Iris pigment epithelial cell (primary cell): ENCODE measurements around the gene ZNF319.

Experiments
- DNase-seq: peaks from one replicate; pipeline ENCODE4 v3.0.0-alpha.2; 2011; ENCODE audit warnings: low read depth

ZNF319 gene

DNA sequence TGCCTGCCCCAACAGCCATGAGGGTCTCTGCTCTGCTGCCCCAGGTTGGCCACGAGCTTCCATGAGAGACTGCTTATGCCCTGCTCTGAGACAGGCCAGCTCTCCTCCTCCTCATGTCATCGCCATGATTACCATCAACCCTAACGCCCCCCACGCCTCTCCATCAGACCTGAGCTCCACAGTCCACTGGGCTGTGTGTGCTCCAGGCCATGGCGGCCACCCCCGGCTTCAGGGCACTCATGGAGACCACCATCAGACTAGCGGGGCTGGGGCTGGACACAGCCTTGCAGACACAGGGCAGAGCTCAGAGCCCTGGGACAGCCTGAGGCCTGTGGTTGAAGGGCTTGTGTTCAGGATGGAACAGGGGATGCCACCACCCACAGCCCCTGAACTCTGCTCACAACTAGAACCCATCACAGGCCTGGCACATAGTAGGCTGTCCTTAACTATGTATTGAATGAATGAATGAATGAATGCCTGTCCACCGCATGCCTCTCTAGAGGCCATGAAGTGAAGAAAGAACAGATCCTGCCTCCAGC lies 44.1 kb downstream of the ZNF319 start:
- DNase-seq: no peak

DNA sequence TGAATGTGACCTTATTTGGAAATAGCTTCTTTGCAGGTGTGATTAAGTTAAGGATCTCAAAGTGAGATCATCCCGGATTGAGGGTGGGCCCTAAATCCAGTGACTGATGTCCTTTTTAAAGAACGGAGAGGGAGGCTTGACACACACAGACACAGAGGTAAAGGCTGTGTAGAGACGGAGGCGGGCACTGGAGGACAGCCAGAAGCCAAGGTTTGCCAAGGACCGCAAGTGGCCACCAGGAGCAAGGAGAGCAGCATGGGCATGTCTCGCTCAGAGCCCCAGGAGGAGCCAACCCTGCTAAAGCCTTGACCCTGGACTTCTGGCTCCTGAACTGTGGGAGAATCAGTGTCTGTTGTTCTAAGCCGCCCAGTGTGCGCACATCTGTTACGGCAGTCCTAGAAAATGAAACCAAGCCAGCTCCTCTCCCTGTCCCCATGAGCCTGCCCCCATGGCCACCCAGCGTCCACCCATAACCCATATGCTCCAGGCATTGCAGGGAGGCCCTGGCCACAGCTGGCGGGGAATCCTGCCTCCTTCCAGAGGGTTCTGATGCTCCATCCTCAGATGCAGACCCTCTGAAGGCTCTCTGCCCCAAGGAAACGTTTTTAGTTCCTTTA lies 44.8 kb downstream of the ZNF319 start:
- no peak for DNase-seq

DNA sequence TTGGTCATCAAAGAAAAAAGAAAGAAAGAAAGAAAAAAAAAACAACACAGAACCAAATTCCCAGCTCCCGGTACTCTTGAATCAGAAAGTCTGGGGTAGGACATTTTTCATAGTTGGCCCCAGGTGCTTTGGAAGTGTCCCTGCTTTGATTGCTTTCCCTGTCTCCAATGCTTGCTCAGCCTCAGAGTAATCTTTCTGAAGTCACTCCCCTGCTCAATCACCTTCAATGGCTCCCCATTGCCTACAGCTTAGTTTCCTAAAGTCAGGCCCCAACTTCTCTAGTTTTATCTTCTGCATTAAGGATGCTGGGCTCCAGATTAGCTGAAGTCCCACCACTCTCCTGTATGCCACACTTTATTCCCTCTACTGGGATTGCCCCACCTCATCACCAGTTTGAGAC lies 46.6 kb downstream of the ZNF319 start:
- no peak for DNase-seq

DNA sequence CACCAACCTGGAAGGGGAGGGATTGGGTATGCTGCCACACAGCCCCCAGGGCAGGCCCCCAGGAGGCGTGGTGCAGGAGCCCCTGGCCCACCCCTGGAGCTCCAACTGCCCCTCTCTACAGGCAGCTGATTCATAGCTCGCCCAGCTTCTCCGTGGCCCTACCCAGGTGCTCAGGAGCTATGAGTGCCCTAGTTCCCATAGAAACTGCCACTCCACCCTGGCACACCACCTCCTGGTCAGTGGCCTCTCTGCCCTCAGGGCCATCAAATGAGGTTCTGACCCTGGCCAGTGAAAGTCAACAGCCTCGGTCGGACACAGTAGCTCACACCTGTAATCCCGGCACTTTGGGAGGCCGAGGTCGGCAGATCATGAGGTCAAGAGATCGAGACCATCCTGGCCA lies 47.6 kb downstream of the ZNF319 start:
- DNase-seq: no peak

DNA sequence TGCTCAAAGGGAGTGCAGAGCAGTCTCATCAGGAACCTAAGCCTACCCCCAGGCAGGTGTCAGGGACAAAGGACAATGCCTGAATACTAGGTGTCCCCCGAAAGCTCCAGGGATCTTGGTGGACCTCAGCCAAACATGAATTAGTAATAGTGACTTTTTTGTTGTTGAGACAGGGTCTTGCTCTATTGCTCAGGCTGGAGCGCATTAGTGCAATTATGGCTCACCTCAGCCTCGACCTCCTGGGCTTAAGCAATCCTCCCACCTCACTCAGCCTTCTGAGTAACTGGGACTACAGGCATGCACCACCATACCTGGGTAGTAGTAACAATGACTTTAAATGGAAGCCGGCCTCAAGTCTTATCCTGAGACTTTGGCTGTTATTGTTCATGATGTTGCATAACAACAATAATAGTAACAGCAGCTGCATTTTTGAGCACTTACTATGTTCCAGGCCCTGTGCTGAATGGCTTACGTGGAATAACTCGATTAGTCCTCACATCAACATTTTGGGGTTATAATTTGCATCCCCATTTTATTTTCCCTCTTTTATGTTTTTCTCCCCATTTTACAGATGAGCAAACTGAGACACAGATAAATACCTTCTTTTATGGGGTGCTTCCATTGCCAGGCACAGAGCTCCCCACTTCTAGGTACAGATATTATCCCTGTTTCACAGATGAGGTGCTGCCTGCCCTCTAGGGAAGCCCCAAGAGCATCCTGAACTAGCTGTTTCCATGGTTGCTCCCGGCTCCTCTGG lies 49.1 kb downstream of the ZNF319 start:
- no peak for DNase-seq

DNA sequence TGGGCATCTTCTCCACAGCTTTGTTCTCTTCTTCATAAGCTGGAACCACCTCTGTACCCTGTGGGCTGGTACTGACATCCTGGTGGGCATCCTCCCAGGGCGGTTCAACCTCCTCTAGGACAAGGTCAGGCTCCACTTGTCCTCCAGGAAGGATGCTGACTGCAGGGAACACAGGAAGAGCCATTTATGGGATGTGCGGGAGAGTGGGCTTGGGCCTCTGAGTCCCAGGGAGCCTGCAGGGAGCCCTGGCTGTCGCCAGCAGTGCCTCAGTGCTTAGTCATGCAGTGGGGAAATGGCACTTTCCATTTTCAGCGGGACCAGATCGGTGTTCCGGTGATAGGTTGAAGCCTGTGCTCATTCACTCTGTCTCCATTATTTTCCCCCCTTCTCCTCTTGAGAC lies 50.1 kb downstream of the ZNF319 start:
- DNase-seq: no peak

DNA sequence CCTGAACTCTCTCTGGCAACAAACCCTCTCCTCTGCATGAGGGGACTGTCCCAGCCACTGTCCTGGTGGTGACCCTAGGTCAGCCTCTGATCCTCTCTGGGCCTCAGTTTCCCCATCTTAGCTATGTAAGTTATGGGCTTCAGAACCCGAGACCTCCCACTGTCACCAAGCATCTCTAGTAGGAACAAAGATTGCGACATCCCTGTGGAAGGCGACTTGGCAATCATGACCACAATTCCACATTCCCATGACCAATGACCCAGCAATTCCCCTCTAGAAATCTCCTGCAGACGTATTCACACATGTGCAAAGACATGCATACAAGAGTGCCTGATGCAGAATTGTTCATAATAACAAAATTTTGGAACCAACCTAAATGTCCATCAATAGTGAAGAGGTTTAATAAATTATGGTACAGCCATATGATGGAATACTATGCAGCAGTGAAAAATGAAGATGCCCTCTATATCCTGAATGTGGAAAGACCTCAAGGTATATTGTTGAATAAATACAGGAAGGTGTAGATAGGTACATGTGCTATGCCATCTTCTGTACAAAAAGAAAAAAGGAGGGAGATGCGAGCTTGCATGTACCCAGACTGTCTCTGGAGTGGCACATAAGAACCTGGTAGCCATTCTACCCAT lies 50.8 kb downstream of the ZNF319 start:
- DNase-seq: no peak

DNA sequence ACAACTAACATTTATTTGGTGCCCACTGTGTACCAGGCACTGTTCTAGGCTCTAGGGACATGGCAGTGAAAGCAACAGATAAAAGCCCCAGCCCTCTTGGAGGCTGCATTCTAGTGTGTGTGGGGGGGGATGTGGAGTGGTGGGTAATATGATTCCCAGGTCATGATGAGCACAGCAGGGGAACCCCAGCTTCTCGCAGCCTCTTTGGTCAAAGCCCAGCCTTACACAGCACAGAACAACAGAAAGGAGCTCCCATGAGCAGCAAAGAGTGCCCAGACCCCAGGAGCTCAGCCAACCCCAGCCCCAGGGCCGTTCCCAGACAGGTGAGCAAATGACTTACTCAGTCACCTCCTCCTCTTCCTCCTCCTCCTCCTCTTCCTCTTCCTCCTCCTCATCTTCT lies 51.5 kb downstream of the ZNF319 start:
- DNase-seq: no peak

DNA sequence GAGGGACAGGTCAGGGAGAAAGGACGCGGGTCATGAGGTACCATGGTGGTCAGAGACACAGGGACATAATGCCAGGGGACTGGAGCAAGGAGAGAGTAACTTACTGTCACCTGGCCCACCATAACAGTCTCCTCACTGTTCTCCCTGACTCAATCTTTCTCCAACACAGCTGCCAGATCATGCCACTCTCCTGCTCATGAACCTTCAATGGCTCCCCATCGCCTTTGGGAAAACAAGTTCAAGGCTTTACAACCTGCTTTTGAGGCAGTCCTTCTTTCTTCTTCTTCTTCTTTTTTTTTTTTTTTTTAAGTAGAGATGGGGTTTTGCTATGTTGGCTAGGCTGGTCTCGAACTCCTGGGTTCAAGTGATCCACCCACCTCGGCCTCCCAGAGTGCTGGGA lies 52.4 kb downstream of the ZNF319 start:
- DNase-seq: no peak

DNA sequence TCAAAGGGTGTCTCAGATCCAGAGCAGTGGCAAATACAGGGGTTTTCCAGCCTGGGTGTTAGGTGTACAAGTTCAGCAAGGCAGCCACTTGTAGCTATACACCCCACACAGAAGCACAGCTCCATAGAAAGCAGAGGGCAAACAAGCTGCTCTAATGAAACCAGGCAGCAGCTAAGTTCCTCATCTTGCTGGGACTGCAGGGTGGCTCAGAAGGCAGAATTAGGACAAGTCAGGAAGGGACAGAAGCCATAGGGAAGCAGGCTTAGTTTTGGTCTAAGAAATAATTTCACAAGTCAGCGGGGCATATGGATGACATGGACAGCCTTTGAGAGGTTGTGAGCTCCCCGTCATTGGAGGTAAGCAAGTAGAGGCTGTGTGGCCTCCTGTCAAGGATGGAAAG lies 53.2 kb downstream of the ZNF319 start:
- no peak for DNase-seq

DNA sequence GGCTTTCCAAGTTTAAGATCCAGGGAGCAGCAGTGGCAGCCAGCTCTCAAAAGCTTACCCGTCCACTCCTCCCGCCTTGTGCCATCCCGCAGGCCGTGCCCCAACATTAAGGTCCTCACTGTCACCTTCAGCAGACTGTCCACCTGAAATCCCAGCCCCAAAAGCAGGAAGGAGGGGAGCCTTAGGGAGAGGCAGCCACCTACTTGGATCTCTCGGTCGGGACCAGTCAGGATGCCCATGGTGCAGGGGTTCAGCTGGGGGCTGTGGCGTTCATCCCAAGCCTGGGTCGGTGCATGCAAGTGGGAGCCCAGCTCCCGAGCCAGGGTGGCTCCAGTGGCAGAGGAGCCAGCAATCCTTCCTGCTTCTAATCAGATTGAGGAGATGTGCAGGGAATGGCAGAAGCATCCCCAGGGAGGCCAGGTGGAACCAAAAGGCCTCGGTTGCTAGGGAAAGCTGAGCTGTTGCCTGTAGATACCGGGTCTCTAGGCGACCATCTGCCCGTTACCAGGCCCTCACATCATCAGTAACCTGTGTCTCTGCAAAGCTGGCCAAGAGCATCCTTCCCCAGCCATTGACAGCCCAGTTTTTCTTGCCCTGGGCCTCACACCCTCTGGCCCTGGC lies 54.2 kb downstream of the ZNF319 start:
- DNase-seq: no peak

DNA sequence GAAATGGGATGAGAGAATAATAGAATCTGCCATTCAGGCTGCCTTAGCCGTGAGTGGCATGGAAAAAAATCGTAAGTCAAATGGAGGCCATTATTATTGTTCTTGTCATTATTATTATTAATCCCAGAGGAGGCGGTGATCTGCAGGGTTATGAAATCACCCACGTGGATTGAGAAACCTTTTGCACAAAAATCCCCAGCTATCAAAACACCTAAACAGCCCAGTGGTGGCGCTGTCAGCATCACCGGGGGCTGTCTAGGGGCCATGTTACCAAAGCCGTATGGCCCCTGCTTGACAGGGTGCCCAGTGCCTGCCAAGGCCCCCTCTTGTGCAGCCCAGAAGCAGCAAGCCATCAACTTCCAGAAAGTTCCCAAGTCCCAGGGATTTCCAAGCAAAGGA lies 54.7 kb downstream of the ZNF319 start:
- DNase-seq: peak; percentile 57

DNA sequence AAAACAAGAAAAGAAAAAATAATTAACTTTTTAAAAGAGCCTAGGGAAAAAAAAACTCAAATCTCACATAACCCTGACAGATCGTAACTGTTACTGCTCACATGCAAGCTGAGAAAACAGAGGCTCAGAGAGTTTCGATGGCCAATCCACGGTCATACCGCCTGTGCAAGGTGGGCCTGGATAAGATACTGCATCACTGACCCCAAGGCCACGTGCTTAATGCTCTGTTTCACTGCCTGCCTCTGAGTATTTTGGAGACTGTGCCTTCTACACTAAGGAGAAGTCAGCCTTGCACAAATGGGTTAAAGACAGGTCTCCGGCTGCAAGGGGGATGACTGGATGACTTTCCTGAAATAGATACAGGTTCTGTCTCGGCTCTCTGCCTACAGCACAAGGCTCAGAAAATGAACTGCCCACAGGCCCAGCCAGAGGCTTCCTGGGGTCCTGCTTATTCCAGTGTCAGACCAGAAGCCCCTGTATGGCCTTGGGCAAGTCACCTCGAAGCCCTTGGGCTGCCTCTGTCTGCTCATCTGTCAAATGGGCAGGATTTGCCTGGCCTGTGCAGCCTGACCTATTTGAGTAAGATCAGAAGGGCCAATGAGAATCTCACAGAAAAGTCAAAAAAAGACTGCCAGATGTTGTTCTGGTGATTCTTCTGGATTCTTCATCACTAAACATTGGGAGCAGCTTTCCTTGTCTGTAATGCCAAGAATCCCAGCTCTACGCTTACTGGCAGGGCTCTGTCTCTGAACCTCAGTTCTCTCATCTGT lies 55.3 kb downstream of the ZNF319 start:
- no peak for DNase-seq
